Measurements from ENCODE around the gene SLIT3.
A peak's percentile ranks its signal among the peaks of the same experiment; 100 is the strongest.

Gene SLIT3

DNA sequence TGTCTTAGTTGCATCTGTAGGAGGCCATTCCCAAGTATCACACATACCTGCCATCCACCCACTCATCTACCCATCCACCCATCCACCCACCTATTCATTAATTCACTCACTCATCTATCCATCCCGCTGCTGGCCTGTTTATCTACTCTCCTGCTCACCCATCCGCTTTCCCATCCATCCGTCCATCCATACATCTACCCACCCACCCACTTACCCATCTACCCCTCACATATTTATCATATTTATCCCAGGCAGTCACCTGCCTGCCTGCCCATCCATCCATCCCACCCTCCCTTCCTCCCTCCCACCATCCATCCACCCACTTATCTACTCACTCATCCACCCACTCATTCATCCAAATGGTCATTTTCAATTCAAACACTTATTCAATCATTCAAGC, 577.9 kb downstream of the SLIT3 start:
- in situ Hi-C loops (cut with HindIII; ENCODE audit: low pct_ligation_motif_present, low pct_unique_long_range_greater_than_20kb, low sequenced_read_pairs), result no loop called here
- no peak for DNase-seq

DNA sequence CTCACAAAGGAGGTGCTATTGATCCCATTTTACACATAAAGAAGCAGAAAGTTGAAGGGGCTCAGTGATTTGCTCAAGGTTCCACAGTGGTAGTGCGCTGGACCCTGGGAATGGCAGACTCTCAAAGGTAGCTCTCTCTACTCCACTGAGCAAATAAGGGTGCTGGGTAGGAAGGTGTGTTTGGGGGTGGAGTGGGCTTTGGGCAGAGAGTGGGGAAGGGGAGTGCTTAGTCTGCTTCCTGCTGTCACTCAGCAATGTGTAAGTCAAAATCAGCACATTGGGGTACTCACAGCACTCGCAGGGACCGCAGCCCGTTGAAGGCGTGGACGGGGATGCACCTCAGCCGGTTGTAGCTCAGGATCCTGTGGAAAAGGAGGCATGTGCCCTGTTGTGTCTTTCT, 579.0 kb downstream of the SLIT3 start:
- in situ Hi-C loops (cut with HindIII; ENCODE audit: low pct_ligation_motif_present, low pct_unique_long_range_greater_than_20kb, low sequenced_read_pairs), result no loop called here
- DNase-seq, result no peak

GRCh38 chr5:168721002-168721753, 579.8 kb downstream of the SLIT3 start:
- no peak for DNase-seq
- in situ Hi-C loops (cut with HindIII; ENCODE audit: low pct_ligation_motif_present, low pct_unique_long_range_greater_than_20kb, low sequenced_read_pairs), result no loop called here

DNA sequence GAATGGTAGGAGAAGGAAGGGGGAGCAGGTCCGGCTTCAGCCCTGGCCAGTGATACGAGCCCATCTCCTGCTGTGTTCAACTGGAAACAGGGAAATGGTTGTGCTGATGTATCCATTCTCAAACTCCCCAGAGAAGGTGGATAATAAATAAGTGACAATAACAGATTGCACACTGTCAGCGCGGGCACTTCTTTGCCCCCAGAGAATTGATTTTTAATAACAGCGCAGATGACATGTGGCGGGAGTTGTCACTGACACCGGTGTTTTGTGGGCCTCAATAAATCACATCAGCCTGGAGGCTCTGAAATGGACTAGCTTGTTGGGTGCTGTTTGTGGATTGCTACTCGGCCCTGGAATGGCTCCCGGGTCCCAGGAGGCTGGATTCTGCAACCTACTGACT, 580.4 kb downstream of the SLIT3 start:
- in situ Hi-C loops (cut with HindIII; ENCODE audit: low pct_ligation_motif_present, low pct_unique_long_range_greater_than_20kb, low sequenced_read_pairs), result no loop called here
- DNase-seq, result no peak

DNA sequence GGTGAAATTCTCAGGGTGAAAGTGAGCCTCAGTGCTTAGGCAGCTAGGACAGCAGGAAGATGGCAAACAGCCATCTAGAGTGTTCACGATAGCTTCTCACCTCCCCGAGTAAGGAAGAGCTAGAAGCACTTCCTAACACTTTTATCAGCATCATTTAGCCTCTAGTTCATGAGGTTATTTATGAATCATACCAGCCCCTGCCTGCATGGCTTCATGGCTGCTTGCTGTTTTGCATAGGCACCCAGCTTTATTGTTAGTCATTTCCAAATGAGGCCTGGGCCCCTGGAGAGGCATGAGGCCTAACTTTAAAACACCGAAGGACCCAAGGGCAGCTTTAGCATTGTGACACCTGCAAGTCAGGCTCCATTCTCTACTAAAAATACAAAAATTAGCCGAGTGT, 586.9 kb downstream of the SLIT3 start:
- no peak for DNase-seq
- in situ Hi-C loops (cut with HindIII; ENCODE audit: low pct_ligation_motif_present, low pct_unique_long_range_greater_than_20kb, low sequenced_read_pairs), result no loop called here

- in situ Hi-C loops (cut with HindIII; ENCODE audit: low pct_ligation_motif_present, low pct_unique_long_range_greater_than_20kb, low sequenced_read_pairs), result no loop called here
- no peak for DNase-seq
Observed at GRCh38 chr5:168713051-168713450, 587.9 kb downstream of the SLIT3 start.

GRCh38 chr5:168712280-168712924, 588.5 kb downstream of the SLIT3 start:
- peak; percentile 74 for DNase-seq
- in situ Hi-C loops (cut with HindIII; ENCODE audit: low pct_ligation_motif_present, low pct_unique_long_range_greater_than_20kb, low sequenced_read_pairs), result no loop called here

DNA sequence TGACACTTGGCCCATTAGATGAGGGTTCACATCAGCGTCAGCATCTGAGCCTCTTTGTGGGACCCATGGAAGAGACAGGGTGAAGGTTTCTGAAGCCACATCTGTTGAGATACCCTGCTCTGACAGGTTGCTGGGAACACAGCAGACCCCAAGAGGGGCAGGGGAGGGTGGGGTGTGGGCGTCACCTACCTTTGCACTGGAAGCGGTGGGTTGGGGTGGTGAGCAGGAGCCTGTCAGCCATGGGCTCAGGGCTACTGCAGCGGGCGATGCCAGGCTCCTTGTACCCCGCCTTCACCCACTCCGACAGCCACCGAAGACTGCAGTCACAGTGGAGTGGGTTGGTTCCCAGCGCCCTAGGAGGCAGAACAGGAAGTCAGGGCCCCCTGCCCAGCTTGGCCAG, 590.2 kb downstream of the SLIT3 start:
- DNase-seq, result no peak
- in situ Hi-C loops (cut with HindIII; ENCODE audit: low pct_ligation_motif_present, low pct_unique_long_range_greater_than_20kb, low sequenced_read_pairs), result no loop called here

- no peak for DNase-seq
- in situ Hi-C loops (cut with HindIII; ENCODE audit: low pct_ligation_motif_present, low pct_unique_long_range_greater_than_20kb, low sequenced_read_pairs), result no loop called here
Observed at GRCh38 chr5:168707716-168708695, 592.9 kb downstream of the SLIT3 start.

DNA sequence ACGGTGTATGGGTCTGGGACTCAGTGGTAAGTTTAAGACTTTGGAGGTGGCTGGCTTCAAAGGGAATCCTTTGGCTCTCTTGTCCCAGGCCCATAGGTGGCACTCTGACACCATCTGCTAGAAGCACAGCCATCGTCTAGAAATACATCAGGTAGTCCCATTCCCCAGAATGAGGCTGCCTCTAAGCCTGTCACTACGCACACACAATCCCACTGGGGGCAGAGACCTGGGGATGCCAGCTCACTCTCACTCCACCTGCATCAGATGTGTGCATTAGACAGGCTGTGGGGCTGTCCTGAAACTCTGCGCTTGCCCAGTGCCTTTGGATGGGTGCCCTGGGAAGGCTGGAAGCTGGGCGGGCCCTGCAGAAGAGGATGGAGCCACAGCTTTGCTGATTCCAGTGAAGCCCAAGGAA, 594.3 kb downstream of the SLIT3 start:
- DNase-seq, result peak; percentile 40
- in situ Hi-C loops (cut with HindIII; ENCODE audit: low pct_ligation_motif_present, low pct_unique_long_range_greater_than_20kb, low sequenced_read_pairs), result no loop called here

- DNase-seq, result no peak
- in situ Hi-C loops (cut with HindIII; ENCODE audit: low pct_ligation_motif_present, low pct_unique_long_range_greater_than_20kb, low sequenced_read_pairs), result no loop called here
Observed at GRCh38 chr5:168705321-168705720, 595.6 kb downstream of the SLIT3 start.

DNA sequence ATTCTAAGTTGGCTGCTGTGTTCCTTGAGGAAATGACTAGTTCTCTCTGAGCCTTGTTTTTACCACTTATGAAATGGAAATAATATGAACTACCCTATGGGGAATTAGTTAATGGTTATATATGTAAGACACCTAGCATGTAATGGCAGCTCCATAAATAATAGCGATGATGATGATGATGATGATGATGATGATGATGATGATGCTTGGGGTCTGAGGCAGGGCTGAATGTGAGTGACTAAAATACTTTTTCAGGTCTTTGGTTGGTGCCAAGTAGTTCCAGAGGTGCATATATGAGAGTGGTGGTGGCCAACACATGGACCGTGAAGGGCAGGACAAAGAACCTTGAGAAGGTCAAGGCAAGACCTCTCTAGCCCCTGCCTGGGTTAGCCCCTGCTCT, 598.4 kb downstream of the SLIT3 start:
- in situ Hi-C loops (cut with HindIII; ENCODE audit: low pct_ligation_motif_present, low pct_unique_long_range_greater_than_20kb, low sequenced_read_pairs), result no loop called here
- DNase-seq, result no peak

DNA sequence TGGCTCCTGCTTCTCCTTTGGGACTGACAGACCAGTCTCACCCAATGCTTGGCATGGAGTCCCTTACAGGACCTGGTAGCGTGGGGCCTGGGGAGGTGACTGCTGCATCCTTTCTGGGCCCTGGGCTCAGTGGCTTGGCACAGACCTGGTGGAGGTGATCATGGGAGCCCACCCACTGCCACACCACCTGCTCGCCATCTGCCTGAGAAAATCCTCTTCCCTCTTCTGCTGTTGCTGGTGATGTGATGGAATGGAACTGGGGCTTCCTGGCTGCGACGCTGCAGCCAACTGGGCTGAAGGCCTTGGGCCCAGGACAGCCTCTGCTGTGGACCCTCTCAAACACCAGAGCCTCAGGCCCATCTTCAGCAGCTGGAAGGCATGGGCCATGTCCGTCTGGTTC, 599.3 kb downstream of the SLIT3 start:
- DNase-seq, result no peak
- in situ Hi-C loops (cut with HindIII; ENCODE audit: low pct_ligation_motif_present, low pct_unique_long_range_greater_than_20kb, low sequenced_read_pairs), result no loop called here

- DNase-seq, result no peak
- in situ Hi-C loops (cut with HindIII; ENCODE audit: low pct_ligation_motif_present, low pct_unique_long_range_greater_than_20kb, low sequenced_read_pairs), result no loop called here
Observed at GRCh38 chr5:168699002-168699401, 601.9 kb downstream of the SLIT3 start.

DNA sequence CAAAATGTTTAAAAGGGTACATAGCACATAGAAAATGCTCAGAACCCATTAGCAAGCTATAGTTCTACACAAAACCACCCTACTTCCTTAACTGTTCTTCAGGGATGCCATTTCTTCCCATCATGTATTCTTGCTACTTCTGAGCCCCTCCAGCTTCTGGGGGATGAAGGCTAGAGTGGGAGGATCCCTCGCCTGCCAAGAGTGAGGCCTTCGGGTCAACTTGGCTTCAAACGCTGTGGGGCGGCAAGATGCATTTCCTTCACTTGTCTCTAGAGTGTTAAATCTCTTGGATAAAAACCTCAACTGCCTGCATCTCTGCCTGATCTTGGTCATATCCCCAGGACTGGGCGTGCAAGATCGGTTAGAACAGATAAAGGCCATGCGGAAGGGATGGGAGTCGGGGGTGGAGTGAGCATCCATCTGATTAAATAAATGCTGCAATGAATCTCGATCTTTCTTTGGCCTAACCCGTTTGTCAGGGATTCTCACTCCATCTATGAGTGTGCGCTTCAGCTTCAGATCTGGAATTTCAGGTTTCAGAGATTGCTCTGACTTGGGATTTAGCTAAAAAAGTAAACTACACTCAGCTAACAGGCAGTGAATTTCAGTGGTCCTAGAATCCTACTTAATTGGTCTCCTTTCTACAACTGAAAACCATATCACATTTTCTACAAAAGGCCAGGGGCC, 603.8 kb downstream of the SLIT3 start:
- DNase-seq, result no peak
- in situ Hi-C loops (cut with HindIII; ENCODE audit: low pct_ligation_motif_present, low pct_unique_long_range_greater_than_20kb, low sequenced_read_pairs), result no loop called here

GRCh38 chr5:168696611-168697010, 604.3 kb downstream of the SLIT3 start:
- in situ Hi-C loops (cut with HindIII; ENCODE audit: low pct_ligation_motif_present, low pct_unique_long_range_greater_than_20kb, low sequenced_read_pairs), result no loop called here
- DNase-seq, result no peak

GRCh38 chr5:168695301-168695835, 605.6 kb downstream of the SLIT3 start:
- in situ Hi-C loops (cut with HindIII; ENCODE audit: low pct_ligation_motif_present, low pct_unique_long_range_greater_than_20kb, low sequenced_read_pairs), result no loop called here
- no peak for DNase-seq

- in situ Hi-C loops (cut with HindIII; ENCODE audit: low pct_ligation_motif_present, low pct_unique_long_range_greater_than_20kb, low sequenced_read_pairs), result no loop called here
Observed at GRCh38 chr5:168694289-168694688, 606.6 kb downstream of the SLIT3 start.

More at GRCh38 chr5:168694289-168694688, 606.6 kb downstream of the SLIT3 start:
- no peak for DNase-seq
